NCI-H2029 (cell line): ENCODE results near the gene PIAS4.

Source experiments
- DNase-seq: peaks from one replicate; lab custom pipeline; 2025; lab: John Stamatoyannopoulos, UW

The PIAS4 gene

GRCh38 chr19:4077800-4078684, 70.5 kb downstream of the PIAS4 start:
- DNase-seq: peak; percentile 34

- DNase-seq: no peak
Measured at GRCh38 chr19:4080473-4080872, 72.9 kb downstream of the PIAS4 start.

GRCh38 chr19:4081441-4082129, 74.0 kb downstream of the PIAS4 start:
- no peak for DNase-seq

GRCh38 chr19:4082172-4082571, 74.6 kb downstream of the PIAS4 start:
- no peak for DNase-seq

GRCh38 chr19:4083677-4084546, 76.4 kb downstream of the PIAS4 start:
- no peak for DNase-seq

GRCh38 chr19:4084547-4084877, 77.0 kb downstream of the PIAS4 start:
- DNase-seq: no peak

GRCh38 chr19:4086411-4086867, 78.9 kb downstream of the PIAS4 start:
- no peak for DNase-seq

GRCh38 chr19:4087787-4088679, 80.5 kb downstream of the PIAS4 start:
- DNase-seq: no peak

- no peak for DNase-seq
Measured at GRCh38 chr19:4088975-4089374, 81.4 kb downstream of the PIAS4 start.
